MM.1S (cell line): ENCODE measurements around the gene C4BPB.

ENCODE experiments used
- EZH2 ChIP-seq: fragments of 300-600 bp; sonication (generic); optimal IDR thresholded peaks from 2 replicates; pipeline ENCODE3; 2017; ENCODE audit warnings: low read depth, mild to moderate bottlenecking, antibody characterized with exemption, low read length, mixed read lengths
- EZH2phosphoT487 ChIP-seq: fragments of 300-600 bp; sonication (generic); IDR thresholded peaks from 2 replicates; pipeline ENCODE4 v1.6.1; 2018; ENCODE audit warnings: antibody characterized with exemption, low read length
- TF ChIP-seq, protein P1 (sequence below): fragments of 300-600 bp; sonication (generic); IDR thresholded peaks from 2 replicates; pipeline ENCODE4 v1.5.1; 2016; ENCODE audit warnings: antibody characterized with exemption, low read length, mixed read lengths

DNA sequence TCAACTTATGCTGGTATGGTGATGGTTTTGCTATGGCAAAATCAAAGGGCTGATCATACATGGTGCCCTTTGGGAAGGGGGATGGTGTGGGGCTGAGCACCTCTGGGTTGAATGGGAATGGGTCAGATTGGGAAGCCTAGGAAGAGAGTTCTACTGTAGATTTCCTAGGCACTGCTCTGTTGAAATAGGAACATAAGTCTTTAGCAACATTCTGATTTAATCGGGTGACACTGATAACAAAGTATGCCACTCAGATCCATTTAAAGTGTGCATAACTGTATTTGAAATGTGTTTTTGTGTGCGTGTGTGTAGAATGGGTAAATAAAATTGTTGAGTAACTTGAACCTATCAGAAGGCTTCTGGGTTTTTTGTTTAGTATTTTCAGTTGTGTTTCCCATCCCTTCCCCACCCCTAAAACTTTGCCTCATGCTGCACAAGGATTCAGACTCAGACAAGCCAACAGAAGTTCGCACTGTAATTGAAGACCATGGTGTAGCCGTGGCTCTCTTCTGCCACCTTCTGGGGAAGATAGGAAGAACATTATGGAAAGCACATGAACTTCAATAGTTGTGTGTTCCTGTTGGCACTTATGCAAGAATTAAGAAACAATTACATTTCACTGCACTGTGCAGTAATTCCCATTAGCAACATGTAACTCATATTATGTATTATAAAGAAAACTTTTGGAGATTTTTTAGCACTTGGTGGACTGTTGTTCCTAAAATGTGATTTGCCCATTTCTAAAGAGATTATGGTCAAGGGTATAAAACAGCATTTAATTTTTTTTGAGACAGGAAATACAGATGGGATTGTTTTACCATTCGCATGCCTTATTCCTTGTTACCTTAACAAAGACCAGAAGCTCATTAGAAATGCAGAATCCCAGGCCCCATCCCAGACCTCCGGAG lies 10.9 kb upstream of the C4BPB start:
- TF ChIP-seq, protein P1, sequence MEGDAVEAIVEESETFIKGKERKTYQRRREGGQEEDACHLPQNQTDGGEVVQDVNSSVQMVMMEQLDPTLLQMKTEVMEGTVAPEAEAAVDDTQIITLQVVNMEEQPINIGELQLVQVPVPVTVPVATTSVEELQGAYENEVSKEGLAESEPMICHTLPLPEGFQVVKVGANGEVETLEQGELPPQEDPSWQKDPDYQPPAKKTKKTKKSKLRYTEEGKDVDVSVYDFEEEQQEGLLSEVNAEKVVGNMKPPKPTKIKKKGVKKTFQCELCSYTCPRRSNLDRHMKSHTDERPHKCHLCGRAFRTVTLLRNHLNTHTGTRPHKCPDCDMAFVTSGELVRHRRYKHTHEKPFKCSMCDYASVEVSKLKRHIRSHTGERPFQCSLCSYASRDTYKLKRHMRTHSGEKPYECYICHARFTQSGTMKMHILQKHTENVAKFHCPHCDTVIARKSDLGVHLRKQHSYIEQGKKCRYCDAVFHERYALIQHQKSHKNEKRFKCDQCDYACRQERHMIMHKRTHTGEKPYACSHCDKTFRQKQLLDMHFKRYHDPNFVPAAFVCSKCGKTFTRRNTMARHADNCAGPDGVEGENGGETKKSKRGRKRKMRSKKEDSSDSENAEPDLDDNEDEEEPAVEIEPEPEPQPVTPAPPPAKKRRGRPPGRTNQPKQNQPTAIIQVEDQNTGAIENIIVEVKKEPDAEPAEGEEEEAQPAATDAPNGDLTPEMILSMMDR = peak; percentile 97
- TF ChIP-seq EZH2phosphoT487 (no peak), EZH2 (no peak)
